Mucosa of gallbladder (tissue), 1 donor: Measurements from ENCODE around the gene SOAT1. TPM values are rescaled to one million over a fixed set of nuclear protein-coding genes. Genes with fewer than 3 reads are reported as not detected.

Experiments
- DNase-seq: peaks from one replicate; pipeline ENCODE4 v3.0.0-alpha.2; 2020; ENCODE audit warnings: low spot score
- total RNA-seq: library from RNA; stranded (reverse); gene quantifications from one replicate; pipeline ENCODE4 v1.2.1, GENCODE V29; 2021
- donor health status: DM: no; HTN: no; CAD: no.

Gene SOAT1
- total RNA-seq, 1 donor from 2014 or later, result 83.1 TPM

DNA sequence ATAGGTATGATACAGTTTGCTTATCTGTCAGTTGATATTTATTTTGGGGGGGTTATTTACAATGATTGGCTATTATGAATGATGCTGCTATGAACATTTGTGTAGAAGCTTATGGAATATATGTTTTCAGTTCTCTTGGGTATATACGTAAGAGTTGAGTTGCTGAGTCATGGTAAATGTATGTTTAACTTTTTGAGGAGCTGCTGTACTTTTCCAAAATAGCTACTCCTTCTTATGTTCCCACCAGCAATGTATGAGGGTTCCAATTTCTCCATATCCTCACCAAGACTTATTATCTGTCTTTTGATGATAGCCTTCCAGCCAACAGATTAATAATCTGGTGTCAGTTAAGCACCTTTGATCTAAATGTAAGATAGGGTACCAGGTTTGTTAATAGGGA lies 11.9 kb downstream of the SOAT1 start:
- DNase-seq, result no peak

DNA sequence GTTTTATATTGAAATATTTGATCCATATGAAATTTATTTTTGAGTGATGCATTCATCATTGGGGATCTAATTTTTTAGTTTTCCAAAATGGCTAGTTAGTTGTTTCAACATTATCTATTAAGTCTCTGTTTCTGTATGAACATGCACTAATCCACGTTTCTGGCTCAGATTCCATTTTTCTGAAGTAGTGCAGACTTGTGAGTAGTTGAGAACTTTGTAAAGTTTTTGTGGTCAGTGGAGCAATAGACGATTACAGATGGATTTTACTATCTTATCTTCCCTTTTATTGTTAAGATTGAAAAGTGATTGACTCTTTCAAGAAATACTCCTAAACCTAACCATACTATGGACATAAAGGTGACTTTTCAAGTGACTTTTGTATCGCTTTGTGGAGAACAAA lies 16.7 kb downstream of the SOAT1 start:
- DNase-seq, result no peak

DNA sequence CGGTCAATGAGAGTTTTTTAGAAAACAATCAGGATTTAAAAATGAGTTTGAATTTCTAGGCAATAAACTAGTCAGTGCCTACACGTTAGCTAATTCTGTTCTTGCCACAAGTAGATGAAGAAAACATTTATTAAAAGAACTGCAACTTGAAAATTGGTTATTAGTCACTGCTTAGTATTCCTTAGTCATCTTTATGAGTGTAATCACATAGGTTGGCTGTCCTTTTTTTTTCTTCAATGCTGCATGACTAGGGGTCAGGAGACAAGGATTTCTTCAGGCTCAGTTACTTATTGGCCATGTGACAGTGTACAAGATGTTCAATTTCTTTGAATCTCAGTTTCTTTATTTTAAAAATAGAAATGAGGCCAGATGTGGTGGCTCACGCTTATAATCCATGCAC lies 17.1 kb downstream of the SOAT1 start:
- DNase-seq, result no peak

DNA sequence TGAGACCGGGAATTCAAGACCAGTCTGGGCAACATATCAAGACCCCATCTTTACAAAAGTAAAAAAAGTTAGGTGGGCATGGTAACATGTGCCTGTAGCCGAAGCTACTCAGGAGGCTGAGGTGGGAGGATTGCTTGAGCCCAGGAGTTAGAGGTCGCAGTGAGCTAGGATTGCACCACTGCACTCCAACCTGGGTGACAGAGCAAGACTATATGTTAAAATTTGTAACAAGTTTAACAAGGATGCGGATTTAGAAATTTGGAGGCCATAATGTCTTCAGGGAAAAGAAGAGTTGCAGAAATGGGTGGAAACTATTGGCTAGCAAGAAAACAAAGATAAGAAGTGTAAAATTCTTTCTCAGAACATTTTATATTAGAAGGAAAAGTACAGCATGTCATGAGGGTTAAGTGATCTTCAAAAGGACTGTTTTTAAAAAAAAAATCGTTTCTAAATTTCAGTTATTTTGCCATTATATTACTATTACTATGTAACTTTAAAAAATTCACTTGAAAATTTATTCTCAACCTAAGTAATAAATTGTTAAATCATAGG lies 17.6 kb downstream of the SOAT1 start:
- DNase-seq, result no peak

DNA sequence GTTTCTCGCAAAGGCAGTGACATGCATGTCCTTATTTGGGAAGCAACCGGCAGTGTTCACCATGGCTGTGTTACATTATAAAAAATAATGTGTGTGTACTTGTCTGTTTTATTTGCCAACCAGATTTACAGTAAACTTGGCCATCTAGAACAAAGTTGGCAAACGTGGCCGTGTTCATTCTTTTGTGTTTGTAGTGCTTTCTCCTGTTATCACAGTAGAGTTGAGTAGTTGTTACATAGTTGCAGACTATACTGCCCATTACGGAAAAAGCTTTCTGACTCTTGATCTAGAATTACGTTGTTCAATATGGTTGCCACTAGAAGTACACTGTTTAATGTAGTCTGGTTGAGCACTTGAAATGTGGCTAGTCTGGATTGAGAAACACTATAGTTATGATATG lies 19.4 kb downstream of the SOAT1 start:
- DNase-seq, result no peak

DNA sequence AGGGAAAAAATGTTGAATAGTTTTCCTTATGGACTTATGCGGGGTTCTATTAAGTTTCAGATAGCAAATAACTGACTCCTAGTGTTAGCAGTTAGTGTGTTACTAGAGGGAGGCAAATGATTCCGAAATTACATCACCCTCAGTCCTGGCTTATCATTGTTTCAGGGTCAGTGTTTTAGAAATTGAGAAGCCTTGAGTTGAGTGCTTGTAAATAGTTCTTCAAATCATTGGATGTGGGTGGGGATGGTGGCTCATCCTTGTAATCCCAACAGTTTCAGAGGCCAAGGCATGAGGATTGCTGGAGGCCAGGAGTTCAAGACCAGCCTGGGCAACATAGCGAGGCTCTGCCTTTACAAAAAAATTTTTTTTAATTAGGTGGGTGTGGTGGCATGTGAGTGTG lies 21.3 kb downstream of the SOAT1 start:
- no peak for DNase-seq

DNA sequence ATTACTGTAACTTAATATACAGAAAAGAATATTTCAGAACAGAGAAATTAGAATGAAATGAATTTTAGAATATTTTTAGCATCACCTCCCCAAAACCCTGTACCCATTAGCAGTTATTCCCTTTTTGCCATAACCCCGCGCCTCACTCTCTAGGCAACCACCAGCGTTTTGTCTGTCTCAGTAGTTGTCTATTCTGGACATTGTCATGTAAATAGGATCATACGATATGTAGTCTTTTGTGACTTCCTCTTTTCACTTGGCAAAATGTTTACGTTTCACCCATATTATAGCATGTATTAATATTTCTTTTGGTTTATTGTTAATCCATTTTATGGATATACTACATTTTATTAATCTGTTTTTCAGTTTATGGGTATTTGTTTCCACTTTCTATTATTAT lies 24.9 kb downstream of the SOAT1 start:
- no peak for DNase-seq

DNA sequence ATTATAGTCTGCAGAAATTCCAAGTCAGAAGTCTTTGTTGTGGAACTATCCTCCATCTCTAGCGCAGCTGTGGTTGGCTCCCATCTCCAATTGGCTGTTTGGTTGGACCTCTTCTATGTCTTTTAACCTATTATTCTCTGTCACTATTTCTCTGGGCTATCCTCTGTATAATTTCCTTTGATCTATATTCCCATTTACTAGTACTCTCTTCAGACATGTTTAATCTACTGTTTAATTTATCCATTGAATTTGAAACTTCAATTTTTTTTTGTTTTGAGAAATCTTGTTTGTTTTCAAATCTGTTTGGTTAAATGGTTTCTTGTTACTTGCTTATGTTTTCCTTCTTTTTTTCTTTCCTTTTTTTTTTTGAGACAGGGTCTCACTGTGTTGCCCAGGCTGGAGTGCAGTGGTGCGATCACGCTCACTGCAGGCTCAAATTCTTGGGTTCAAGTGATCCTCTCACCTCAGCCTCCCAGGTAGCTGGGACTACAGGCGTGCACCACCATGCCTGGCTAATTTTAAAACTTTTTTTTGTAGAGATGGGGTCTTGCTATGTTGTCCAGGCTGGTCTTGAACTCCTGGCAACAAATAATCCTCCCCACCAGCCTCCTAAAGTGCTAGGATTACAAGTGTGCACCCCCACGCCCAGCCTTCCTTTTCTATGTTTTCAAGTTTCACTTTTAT lies 28.1 kb downstream of the SOAT1 start:
- DNase-seq, result no peak

DNA sequence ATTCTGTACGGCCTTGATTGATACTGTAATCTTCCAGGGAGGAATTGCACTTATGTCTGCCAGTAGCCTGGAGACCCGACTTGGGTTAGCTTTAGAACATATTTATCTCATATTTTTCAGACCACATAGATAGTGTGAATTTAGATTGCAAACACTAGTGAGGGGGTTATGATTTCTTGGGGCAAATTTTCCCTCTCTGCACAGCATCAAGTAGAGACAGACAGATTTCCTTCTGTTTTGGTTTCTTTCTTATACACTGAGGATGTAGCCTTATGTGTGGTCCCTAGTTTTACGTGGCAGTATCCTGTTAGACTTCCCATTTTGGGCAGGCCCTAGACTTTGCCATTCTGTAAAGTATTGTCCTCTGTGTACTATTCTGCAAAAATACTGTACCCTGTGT lies 29.0 kb downstream of the SOAT1 start:
- DNase-seq, result no peak

DNA sequence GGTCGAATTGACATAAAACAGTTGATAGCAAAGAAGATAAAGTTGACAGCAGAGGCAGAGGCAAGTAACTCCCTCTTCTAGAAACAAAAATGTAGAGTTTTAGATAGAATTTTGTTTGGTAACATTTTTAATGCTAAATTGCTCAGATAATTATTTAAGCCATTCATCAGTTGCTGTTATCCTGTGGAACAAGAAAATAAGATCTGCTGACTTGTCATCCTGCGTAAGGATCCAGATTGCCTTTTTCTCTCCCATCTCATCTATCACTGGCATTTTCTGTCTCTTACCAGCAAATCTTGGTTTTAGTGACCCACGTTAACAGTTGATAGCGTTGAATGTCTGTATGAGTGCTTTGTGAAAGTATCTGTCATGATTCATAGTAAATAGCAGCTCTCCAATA lies 29.8 kb downstream of the SOAT1 start:
- no peak for DNase-seq

DNA sequence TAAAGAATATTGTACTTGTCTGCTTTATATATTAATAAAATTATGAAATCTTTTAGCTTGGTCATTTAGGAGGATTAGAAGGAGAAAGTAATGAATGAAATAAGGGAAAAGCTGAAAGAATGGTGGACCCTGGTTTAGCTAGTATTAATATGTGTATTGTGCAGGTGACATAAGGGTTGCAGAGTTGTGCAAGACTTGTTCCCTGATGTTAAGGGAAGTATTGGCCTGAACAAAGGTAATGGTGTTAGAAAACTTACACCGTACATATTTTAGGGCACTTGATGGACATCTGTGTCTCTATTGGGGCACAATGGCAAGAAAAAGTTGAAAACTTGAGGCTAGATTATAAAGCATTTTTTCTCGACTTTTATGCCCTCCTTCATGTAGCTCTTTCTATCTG lies 32.2 kb downstream of the SOAT1 start:
- DNase-seq, result no peak

DNA sequence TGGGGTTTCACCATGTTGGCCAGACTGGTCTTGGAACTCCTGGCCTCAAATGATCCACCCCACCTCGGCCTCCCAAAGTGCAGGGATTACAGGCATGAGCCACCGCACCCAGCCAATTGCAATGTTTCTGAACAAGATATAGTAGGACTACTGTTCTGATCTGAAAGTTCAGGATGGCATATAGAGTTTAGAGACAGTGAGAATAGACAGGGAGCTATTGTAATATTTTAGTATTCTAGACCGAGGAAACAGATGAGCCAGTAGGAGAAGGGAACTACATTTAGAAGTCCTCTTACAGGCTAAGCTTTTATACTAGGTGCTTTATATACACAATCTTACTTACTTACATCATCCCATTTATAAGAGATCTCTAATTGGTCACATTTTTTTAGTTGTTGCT lies 33.1 kb downstream of the SOAT1 start:
- DNase-seq, result no peak

DNA sequence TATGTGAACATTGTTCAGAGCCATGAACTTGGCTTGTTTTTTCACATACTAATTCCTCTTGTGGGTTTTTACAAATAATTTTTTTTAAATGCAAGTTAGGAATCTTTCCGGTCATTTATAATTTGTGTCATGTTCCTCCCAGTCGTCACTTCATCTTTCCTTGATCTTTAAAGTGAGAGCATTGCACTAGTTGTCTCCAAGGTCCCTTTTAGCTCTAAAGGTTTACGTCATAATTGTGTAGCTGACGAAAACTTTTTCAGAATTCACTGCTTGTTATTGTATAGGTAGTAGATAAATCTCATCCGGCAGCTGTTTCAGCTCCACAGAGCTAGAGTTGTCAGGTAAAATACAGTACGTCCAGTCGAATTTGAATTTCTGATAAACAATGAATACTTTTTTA lies 33.6 kb downstream of the SOAT1 start:
- no peak for DNase-seq

DNA sequence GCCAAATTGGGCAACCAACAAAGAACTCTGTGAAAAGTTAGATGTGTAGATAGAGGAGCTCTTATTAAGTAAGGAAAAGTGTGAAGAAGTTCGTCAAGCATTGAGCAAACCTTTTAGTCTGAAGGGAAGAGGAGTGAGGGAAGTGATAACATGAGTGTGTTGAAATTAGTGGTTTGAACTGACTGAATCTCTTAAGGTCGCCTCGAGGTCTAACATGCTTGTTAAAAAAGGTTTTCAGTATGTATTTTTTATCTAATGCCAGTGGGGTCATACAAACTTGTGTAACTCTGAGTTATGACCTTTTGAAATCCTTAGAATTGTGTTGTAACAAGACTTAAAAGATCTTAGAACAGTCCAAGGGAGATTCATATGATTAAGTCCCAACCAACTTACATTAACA lies 34.1 kb downstream of the SOAT1 start:
- no peak for DNase-seq

DNA sequence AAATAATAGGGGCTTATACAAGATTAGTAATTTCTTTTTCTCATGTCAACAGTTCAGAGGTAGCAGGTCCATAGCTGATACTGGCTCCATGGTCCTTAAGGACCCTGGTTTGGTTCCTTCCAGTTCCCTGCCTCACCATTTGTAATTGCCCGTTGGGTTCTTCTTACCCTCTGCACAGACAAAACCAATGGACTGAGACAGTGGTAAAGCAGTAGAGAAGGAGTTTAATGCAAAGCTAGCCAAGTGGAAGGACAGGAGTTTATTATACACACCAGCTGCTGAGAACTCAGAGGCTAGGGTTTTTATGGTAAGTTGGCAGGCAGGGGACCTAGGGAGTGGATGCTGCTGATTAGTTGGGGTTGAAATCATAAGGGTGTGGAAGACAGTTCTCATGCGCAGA lies 36.3 kb downstream of the SOAT1 start:
- no peak for DNase-seq

DNA sequence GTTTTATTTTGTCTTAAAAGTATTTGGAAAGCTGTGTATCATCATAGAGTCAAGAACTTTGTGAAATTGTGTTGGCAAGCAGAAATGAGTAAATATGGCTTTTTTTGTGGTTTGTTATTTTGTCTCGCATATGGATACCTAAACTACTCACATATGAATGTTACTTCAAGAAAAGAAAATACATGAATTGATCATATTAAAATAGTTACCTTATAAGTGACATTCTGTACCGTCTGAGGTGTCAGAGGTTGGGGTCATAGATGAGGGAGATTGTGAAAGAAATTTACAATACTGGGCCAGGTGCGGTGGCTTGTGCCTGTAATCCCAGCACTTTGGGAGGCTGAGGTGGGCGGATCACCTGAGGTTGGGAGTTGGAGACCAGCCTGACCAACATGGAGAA lies 40.8 kb downstream of the SOAT1 start:
- DNase-seq, result no peak

DNA sequence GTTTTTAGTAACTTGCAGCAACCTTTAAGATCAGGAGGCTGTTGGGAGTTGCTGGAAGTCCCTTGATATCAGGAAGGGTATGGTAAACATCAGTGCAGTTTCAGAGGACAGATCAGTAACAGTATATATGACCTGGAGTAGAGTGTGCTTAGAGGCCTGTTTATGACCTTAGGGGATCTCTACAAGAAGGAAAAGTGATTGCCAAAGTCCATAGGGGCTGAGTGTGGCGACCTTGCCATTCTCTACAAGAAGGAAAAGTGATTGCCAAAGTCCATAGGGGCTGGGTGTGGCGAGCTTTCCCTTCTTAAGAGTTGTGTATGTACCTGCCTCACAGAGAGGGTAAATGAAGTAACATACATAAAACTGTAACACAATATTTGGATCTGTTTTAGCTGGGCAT lies 43.7 kb downstream of the SOAT1 start:
- no peak for DNase-seq

DNA sequence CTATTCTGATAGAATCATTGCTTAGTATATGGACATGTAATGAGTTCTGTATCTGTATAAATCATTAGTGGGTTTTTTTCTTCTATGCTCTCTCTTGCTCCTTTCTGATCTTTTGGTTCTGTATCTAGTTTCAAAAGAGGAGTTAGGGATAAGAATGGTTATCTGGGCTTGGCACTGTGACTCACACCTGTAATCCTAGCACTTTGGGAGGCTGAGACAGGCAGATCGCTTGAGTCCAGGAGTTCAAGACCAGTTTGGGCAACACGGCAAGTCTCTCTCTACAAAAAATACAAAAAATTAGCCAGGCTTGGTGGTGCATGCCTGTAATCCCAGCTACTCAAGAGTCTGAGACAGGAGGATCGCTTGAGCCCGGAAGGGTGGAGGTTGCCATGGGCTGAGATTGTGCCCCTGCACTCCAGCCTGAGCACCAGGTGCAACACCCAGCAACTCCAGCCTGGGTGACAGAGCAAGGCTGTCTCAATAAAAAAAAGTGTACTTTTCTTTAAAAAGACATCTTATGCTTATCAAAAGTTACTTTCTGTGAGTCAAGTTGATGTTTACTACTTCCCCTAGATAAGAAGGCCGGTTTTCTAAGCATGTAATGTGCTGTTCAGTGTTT lies 44.5 kb downstream of the SOAT1 start:
- no peak for DNase-seq

DNA sequence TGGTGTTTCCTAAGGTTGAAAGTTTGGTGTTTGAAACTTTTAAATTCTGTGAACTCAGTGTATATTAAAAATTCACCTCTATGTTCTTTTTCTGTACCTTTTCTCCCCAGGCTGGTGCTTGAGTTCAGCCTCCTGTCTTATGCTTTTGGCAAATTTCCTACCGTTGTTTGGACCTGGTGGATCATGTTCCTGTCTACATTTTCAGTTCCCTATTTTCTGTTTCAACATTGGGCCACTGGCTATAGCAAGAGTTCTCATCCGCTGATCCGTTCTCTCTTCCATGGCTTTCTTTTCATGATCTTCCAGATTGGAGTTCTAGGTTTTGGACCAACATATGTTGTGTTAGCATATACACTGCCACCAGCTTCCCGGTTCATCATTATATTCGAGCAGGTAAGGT lies 47.3 kb downstream of the SOAT1 start:
- no peak for DNase-seq

DNA sequence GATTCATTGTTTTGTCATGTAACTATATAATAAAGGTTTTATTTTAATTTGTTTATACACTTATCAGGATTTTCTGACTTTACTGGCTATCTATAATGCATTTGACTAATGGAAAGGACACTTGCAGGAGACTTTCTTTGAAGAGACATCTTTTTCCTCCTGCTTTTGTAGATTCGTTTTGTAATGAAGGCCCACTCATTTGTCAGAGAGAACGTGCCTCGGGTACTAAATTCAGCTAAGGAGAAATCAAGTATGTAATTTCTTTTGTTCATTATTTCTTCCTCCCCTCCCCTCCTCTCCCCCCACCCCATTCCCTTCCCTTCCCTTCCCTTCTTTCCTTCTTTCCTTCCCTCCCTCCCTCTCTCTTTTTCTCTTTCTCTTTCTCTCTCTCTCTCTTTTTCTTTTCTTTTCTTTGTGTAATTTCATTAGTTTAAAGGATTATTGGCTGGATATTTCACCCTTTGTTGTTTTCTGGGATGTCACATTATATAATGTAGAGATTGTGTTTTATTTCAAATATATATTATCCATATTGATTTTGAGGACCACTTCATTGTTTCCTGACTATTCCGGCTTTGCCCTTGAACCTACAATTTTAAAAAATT lies 48.4 kb downstream of the SOAT1 start:
- DNase-seq, result no peak

DNA sequence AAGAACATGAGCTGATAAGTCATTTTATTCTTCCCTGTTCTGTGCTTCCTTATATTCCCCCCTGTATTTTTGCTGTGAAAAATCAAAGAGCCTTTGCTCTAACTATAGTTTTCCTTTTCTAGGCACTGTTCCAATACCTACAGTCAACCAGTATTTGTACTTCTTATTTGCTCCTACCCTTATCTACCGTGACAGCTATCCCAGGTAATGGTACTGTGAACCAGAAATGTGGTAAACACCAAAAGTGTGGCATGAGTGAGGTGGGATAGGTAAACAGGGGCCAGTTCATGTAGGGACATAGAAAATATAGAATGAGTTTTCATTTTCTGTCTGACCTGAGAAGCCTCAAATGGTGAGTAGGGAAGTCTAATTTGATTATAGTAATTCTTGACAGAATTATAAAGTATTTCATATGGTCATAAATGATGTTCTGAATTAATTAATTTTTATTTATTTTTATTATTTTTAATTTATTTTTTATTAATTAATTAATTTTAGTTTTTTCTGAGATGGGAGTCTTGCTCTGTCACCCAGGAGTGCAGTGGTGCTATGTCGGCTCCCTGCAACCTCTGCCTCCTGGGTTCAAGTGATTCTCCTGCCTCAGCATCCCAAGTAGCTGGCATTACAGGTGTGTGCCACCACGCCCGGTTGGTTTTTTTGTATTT lies 49.3 kb downstream of the SOAT1 start:
- DNase-seq, result no peak

DNA sequence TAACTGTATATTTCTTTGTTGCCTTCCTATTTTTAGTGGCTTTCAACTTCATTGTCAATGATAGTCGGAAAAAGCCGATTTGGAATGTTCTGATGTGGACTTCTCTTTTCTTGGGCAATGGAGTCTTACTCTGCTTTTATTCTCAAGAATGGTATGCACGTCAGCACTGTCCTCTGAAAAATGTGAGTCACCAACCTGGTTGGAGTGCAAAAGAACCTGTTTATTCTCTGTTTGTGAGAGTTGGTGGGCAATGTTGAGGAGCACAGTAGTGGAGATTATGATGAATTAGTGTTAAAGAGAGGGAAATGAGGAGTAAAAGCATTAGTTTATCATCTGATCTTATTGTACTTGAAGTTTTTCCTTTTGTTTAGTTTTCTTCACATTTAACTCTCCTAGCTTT lies 57.7 kb downstream of the SOAT1 start:
- no peak for DNase-seq

DNA sequence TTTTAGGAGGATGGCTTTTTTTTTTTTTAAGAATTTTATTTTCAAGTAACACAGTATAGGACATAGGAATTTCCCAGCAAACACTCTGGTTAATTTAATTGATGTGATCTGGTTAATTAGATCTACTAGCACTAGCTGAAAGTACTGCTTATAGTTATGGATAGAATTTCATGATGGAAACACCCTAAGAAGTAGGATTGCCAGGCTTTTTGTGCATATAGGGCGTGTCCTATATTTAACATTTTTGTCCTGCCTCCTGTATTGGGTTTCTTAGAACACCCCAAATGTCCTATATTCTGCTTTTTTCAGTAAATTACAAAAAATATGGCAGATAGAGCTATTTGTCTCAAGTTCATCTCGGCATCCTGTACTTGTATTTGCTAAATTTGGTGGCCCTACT lies 58.6 kb downstream of the SOAT1 start:
- no peak for DNase-seq
